ENCODE measurements around the gene GLG1.

DNA sequence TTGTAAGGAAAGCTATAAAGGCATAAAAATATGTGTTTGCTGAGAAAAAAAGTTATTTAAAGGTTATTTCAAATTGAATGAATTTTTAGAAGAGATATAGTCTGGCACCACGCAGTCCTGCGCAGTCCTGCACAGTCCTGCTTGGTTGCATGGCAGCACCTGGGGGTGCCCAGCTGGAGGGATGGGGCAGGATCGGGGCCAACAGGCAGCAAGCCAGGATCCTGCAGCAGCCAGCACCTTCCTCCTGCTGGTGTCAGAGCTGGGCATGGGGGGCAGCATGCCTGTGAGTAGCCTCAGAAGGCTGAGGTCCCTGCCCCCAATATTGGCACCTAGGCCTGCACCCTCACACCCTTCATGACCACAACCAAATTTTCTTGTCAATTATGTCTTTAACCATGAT is 46.0 kb downstream of the GLG1 start:
- TF ChIP-seq, protein P1, sequence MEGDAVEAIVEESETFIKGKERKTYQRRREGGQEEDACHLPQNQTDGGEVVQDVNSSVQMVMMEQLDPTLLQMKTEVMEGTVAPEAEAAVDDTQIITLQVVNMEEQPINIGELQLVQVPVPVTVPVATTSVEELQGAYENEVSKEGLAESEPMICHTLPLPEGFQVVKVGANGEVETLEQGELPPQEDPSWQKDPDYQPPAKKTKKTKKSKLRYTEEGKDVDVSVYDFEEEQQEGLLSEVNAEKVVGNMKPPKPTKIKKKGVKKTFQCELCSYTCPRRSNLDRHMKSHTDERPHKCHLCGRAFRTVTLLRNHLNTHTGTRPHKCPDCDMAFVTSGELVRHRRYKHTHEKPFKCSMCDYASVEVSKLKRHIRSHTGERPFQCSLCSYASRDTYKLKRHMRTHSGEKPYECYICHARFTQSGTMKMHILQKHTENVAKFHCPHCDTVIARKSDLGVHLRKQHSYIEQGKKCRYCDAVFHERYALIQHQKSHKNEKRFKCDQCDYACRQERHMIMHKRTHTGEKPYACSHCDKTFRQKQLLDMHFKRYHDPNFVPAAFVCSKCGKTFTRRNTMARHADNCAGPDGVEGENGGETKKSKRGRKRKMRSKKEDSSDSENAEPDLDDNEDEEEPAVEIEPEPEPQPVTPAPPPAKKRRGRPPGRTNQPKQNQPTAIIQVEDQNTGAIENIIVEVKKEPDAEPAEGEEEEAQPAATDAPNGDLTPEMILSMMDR (IDR thresholded peaks at IDR 0.05) = no peak
- no peak for TF ChIP-seq POLR2A (IDR thresholded peaks at IDR 0.05)
